Neural progenitor cell (in vitro differentiated cells): ENCODE data around the gene PRDM2.

Experiments
- CTCF ChIP-seq: fragments of 200-600 bp; sonication (generic); IDR thresholded peaks from 2 replicates; pipeline ENCODE4 v1.5.1; 2017; ENCODE audit warnings: antibody characterized with exemption, mild to moderate bottlenecking
- EZH2phosphoT487 ChIP-seq: fragments of 200-600 bp; sonication (generic); IDR thresholded peaks from 2 replicates; pipeline ENCODE4 v1.6.1; 2017; ENCODE audit warnings: antibody characterized with exemption

- TF ChIP-seq EZH2phosphoT487 (no peak), CTCF (no peak)
Measured at GRCh38 chr1:13675151-13675651, 24.8 kb upstream of the PRDM2 start.
